GM12892 (cell line): Measurements from ENCODE around the gene PIK3R6.

Experiments used
- DNase-seq: peaks from one replicate; pipeline ENCODE4 v3.0.0; 2011; ENCODE audit not compliant: insufficient read length
- FAIRE-seq: peaks from 2 replicates; lab custom pipeline; 2011; peaks lifted over from hg19 to GRCh38; lab: Jason Lieb, UNC
- POLR2A ChIP-seq: IDR thresholded peaks from 2 replicates; pipeline ENCODE4 v1.6.1; 2011; ENCODE audit warnings: low read depth, low read length, control low read depth
- POLR2AphosphoS5 ChIP-seq: IDR thresholded peaks from 2 replicates; pipeline ENCODE4 v1.6.1; 2011; ENCODE audit warnings: low read depth, low read length, control low read depth
- TAF1 ChIP-seq: IDR thresholded peaks from 2 replicates; pipeline ENCODE4 v1.6.1; 2011; ENCODE audit warnings: low read depth, mild to moderate bottlenecking, control low read depth, low read length, borderline replicate concordance

Gene PIK3R6

DNA sequence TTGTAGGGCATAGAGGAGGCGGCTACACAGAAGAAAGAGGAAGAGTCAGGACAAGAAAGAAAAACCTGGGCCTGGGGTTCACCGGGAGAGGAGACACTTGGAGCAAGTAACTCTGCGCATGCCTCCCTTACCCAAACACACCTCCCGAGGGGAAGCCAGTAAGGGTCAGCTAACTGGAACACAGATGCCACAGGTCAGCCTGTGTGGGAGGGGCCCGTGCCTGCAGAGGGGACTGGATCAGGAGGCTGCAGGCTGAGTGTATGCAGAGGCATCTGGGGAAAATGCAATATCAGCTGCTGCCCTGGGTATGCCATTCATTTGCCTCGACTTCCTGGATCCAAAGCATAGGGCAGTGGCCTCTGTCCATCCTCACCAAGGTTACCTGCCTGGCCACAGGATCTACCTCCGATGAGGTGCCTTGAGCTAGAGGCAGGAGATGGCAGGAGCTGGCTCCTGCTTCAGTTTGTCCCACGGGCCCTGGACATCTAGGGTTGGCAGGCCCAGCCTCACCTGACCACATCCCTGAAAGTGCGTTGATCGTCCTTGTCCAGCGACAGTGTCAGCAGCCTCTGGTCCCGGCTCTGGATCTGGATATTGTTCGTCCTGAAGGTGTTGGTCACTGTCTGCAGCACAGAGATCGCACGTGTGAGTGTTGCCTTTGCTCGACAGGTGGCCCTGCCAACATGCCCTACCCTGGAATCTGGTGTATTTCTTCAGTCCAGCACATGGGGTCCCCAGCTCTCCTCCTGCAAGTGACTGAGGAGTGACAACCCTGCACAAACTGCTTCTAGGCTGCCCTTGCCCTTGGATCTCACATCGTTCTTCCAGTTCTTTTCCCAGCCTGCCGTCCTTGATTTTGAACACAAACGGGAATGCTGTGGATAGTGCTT, 63.7 kb downstream of the PIK3R6 start:
- FAIRE-seq (no peak), DNase-seq (no peak)
- TF ChIP-seq TAF1, result no peak
- no peak for TF ChIP-seq POLR2A
- TF ChIP-seq POLR2AphosphoS5, result peak; percentile 40

DNA sequence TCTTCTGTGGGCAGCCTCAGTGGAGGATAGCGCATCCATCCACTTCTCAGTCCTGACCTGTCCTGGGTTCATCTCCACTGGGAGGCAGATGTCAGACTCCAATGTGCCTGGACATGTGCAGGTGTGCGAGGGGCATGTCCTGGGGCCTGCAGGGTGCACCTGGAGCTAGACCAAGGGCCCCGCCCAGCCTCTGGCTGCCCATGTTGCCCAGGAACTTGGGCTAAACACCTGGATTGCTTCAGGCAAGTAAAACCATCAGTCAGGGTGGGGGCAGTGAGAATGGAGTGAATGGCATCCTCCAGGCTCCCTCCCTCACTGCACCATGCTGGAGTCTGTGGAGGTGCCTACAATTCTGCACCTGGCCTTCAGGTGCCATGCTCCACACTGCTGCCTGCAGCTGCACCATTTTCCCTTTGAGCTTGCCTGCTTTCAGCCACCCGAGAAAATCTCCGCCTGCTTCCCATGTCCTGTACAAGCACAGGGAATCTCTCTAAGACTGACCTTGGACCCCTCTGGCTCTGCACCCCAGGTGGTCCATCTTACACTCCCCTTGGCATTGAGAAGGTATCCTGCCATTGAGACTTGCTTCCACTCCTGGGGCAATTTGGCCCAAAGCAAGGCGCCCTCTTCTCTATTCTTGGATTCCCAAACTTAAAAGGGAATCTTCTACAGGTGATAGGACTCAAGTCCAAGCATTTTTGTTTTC, 66.2 kb downstream of the PIK3R6 start:
- no peak for TF ChIP-seq TAF1
- TF ChIP-seq POLR2A, result no peak
- peak; percentile 59 for TF ChIP-seq POLR2AphosphoS5
- FAIRE-seq, result no peak
- DNase-seq, result no peak

DNA sequence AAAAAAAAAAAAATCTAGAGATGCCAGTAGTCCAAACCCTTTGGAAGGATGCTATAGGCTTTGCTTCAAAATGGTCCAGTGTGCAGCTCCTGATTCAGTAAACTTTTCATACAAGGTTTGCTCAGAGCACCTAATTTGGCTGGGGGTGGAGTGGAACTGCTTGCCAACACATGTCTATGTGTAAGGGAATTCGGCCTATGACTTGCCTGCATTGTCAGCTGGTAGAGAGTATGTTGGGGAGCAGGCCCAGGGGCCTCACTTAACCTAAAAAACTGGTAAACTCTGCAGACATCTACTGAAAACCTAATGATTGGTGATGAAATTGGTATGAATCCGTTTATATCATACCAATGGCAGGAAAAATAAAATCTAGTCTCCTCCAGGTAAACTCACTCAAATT, 66.8 kb downstream of the PIK3R6 start:
- no peak for TF ChIP-seq TAF1
- no peak for TF ChIP-seq POLR2AphosphoS5
- no peak for TF ChIP-seq POLR2A
- DNase-seq (no peak), FAIRE-seq (no peak)

DNA sequence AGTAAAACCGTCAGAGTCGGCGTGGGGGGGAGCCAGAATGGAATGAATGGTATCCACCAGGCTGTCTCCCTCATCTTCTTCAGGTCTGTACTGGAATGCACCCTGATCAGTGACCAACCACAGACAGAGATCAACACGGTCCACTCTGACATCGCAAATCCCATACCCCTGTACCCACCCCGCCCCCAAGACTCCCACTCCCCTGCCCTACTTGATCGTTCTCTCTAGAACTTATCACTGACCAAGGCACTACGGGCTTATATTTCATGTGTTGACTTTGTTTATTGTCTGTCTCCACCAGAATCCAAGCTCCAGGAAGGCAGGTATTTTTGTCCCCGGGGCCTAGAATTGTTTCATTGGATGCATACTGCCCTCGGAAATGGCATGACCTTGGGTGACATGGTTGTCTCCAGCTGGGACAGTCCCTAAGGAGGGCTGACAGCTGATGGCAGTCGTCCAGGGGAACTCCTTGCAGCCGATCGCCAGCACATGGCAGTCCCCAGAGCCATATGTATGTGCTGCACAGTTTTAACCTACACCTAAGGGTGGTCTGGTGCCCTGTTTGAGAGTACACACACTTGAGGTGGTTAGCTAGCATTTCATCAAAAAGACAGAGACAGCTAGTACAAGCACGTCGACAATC, 67.8 kb downstream of the PIK3R6 start:
- peak; percentile 3 for TF ChIP-seq POLR2A
- TF ChIP-seq TAF1, result no peak
- peak; percentile 65; the same call in 1 of the 2 replicates for TF ChIP-seq POLR2AphosphoS5
- DNase-seq (no peak), FAIRE-seq (peak; percentile 74)

DNA sequence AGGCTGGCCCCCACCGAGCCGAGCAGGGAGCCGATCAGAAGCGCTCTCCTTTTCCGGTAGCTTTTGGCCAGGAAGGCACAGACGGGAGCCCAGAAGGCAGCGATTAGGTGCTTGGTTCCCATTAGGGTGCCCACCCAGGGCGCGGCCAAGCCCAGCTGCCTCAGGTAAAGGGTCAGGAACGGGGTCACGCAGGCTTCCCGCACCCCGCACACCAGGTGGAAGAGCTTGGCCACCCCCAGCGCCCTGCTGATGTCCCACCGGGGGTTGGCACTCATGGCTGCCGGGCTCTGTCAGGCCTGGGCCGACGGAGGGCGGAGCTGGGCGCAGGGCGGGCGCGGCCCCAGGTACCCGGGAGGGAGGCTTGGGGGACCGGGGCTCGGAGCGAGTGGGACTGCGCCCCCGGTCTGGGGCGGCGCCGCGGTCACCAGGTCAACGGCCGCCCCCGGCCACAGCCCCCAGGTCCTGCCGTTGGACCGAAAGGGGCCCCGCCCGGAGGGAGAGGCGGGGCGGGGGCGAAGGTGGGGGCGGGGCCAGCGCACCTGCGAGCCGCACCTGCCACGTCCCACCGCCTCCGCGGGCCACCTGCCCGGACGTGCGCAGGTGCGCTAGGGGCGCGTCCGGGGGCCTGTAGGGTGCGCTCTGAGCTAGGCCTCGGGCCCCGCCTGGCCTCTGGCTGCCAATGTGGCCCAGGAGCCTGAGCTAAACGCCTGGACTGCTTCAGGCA, 68.5 kb downstream of the PIK3R6 start, which contains the start of gene MFSD6L:
Gene MFSD6L (minus strand): TSS at position 520 of the 724 bp plus-strand sequence. CDS start 245 bp downstream, at position 275.
- DNase-seq (no peak), FAIRE-seq (no peak)
- no peak for TF ChIP-seq POLR2A
- no peak; the same call in 1 of the 2 replicates for TF ChIP-seq POLR2AphosphoS5
- TF ChIP-seq TAF1, result no peak

DNA sequence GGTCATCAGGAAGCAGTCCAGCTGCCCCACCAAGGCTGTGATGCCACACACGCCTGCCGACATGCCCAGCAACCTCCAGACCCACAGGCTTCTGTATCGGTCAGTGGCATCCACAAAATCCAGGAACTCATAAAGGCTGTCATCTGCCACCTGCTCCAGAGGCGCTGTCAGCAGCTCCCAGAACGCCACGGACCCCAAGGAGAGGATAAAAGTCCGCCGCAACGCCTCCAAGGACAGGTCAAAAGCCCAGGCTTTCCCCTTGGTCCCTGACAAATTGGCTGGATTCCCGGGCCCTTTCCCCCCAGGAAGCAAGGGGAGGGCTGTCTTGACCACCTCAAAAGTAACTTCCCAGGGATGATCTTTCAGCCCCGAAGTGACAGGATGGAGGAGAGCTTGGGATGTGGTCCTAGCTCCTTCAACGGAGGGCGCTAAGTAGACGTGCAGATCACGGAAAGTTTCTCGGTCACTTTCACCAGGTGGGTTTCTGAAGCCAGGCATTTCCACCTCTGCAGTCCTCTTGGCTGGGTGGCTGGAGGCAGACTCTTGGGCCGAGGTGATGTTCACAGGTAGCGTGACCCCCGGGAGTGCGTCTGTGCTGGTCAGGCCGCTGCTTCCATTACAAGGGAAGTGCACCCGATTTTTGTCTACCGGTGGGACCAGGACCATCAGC, 69.2 kb downstream of the PIK3R6 start:
- TF ChIP-seq POLR2AphosphoS5 (peak; percentile 26; the same call in 1 of the 2 replicates), TAF1 (no peak), POLR2A (no peak)
- no peak for DNase-seq
- no peak for FAIRE-seq

DNA sequence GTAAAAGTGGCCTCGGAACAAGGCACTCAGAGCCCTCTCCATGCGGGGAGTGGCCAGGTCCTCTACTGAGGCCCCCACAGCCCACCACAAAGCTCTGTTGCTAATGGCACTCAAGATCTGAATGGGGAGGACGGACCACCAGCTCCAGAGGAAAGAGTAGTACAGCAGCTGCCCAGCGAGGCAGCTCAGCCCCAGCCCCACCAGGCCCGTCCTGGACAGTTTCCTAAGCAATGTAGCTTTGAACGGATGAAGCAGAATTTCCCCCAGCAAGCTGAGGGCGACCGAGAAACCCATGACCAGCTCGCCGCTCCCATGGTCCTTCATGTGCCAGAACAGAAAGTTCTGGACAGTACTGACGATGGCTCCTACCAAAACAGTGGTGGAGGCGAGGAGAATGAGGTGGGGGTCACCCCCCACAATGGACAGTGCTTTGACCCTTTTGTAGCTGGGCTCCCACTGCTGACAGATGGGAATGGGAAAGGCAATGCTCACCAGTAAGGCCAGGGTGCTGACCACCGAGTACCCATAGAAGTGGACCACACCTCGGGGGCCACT, 69.8 kb downstream of the PIK3R6 start:
- DNase-seq, result no peak
- TF ChIP-seq POLR2A, result peak; percentile 18; the same call in 1 of the 2 replicates
- peak; percentile 65 for TF ChIP-seq POLR2AphosphoS5
- no peak for TF ChIP-seq TAF1
- no peak for FAIRE-seq

DNA sequence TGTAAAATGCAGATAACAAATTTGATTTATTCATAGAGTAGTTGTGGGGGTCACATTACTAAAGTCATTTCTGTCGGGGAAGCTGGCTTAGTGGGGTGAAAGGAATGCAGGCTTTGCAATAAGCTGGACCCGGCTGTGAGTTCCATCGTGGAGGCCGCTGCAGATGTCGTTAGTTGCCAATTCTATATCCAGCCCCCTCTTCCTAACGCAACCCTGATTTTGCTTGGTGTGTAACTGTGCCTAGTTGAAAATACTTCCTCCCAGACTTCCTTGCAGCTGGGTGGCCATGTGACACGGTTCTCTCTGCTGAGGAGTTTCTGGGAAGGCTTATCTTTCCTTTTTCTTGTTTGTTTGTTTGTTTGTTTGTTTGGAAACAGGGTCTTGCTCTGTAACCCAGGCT, 72.8 kb downstream of the PIK3R6 start:
- DNase-seq, result no peak
- TF ChIP-seq TAF1, result no peak
- TF ChIP-seq POLR2A, result no peak; the same call in none of the 2 replicates
- no peak for TF ChIP-seq POLR2AphosphoS5
- FAIRE-seq, result no peak

DNA sequence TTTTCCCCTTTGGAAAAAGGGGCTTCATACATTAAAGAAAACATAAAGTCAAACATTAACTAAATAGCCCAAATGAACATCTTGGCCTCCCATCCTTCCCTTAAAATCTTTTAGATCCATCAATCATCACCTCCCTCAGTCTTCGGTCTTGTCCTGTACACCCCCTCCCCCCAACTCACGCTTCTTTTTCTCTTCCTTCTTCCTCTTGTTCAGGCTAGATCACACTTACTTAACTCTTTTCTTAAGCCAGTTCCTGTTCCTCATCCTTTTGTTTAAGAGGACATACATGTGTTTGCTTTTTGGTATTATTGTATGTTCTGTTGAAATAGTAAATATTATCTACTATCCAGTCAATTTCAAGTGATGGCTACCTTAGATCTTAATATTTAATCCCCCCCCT, 73.8 kb downstream of the PIK3R6 start:
- TF ChIP-seq POLR2A (no peak), POLR2AphosphoS5 (no peak), TAF1 (no peak)
- no peak for DNase-seq
- FAIRE-seq, result no peak

DNA sequence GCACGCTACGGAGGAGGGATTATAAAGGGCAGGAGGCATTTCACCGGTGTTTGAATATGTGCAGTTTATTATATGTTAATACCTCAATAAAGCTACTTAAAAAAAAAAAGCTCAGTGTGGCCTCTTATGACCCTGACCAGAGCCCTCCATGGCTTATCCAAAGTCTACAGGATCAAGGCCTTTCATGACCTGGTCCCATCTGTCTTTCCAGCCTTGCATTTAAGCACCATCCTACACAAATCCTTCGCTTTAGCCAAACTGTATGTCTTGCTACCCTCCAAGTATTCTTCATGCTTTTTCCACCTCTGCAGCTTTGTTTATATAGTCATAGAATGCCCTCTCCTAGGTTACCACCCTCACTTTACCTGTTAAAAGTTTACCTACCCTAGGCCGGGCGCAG, 74.8 kb downstream of the PIK3R6 start:
- peak; percentile 57 for FAIRE-seq
- DNase-seq, result no peak
- TF ChIP-seq POLR2A, result no peak
